Smooth muscle cell (in vitro differentiated cells): Measurements from ENCODE around the gene PCDHB3. TPM values are rescaled to one million over a fixed set of nuclear protein-coding genes. Genes with fewer than 3 reads are reported as not detected.

Experiments
- DNase-seq: peaks from one replicate; lab custom pipeline; 2025; ENCODE audit not compliant: unreplicated experiment; lab: John Stamatoyannopoulos, UW
- H2AFZ ChIP-seq: fragments of 200-600 bp; sonication (generic); 2 replicates; pipeline ENCODE4 v1.6.0; 2016; ENCODE audit warnings: antibody characterized with exemption, low read depth, mild to moderate bottlenecking
- H3F3A ChIP-seq: fragments of 200-600 bp; sonication (generic); 2 replicates; pipeline ENCODE4 v1.6.0; 2017; ENCODE audit warnings: antibody characterized with exemption, low read depth
- H3K27ac ChIP-seq: fragments of 200-600 bp; sonication (generic); 2 replicates; pipeline ENCODE4 v1.5.1; 2016; ENCODE audit warnings: low read depth, mild to moderate bottlenecking
- H3K27me3 ChIP-seq: fragments of 200-600 bp; sonication (generic); 2 replicates; pipeline ENCODE4 v1.6.1; 2016; ENCODE audit warnings: low read depth, mild to moderate bottlenecking
- H3K36me3 ChIP-seq: fragments of 200-600 bp; sonication (generic); 2 replicates; pipeline ENCODE4 v1.5.1; 2016; ENCODE audit warnings: low read depth
- H3K4me1 ChIP-seq: fragments of 200-600 bp; sonication (generic); 2 replicates; pipeline ENCODE4 v1.5.1; 2016; ENCODE audit warnings: low read depth
- H3K4me2 ChIP-seq: fragments of 200-600 bp; sonication (generic); 2 replicates; pipeline ENCODE4 v1.6.0; 2016; ENCODE audit warnings: mild to moderate bottlenecking
- H3K4me3 ChIP-seq: fragments of 200-600 bp; sonication (generic); 2 replicates; pipeline ENCODE4 v1.5.1; 2016; ENCODE audit warnings: mild to moderate bottlenecking
- H3K79me2 ChIP-seq: fragments of 200-600 bp; sonication (generic); 2 replicates; pipeline ENCODE4 v1.6.0; 2016; ENCODE audit warnings: low read depth, mild to moderate bottlenecking
- H3K9ac ChIP-seq: fragments of 200-600 bp; sonication (generic); 2 replicates; pipeline ENCODE4 v1.6.0; 2016; ENCODE audit warnings: low read depth
- H3K9me3 ChIP-seq: fragments of 200-600 bp; sonication (generic); replicated peaks from 2 replicates; pipeline ENCODE4 v1.5.1; 2016; ENCODE audit warnings: low read depth
- H4K20me1 ChIP-seq: fragments of 200-600 bp; sonication (generic); 2 replicates; pipeline ENCODE4 v1.6.0; 2016; ENCODE audit warnings: low read depth
- CTCF ChIP-seq: fragments of 200-600 bp; sonication (generic); IDR thresholded peaks from 2 replicates; pipeline ENCODE4 v1.5.1; 2017; ENCODE audit warnings: borderline replicate concordance, mild to moderate bottlenecking, antibody characterized with exemption; ENCODE audit not compliant: insufficient read depth, poor library complexity, severe bottlenecking
- WGBS: methylation state at CpG from one replicate; pipeline ENCODE4 v1.1.7; 2016; ENCODE audit warnings: low lambda C conversion rate; 5-methylcytosine and 5-hydroxymethylcytosine counted together
- polyA plus RNA-seq: library from polyadenylated mRNA; unstranded; fragments of >200 nt; fragmentation: Nextera tagmentation; extraction: Ambion mirVana; gene quantifications from 2 replicates; pipeline ENCODE4 v1.2.1, GENCODE V29; 2016
- total RNA-seq: library from RNA; depleted of rRNA; stranded (reverse); fragments of >200 nt; gene quantifications from 2 replicates; pipeline ENCODE4 v1.2.3, GENCODE V29; 2014

Gene PCDHB3
- total RNA-seq: 3.8 and 5.3 TPM in 2 replicates
- polyA plus RNA-seq: 1.5 and 1.8 TPM in 2 replicates

GRCh38 chr5:141100243-141100805 lies at the start of gene PCDHB3:
Gene PCDHB3, plus strand, starts transcription at chr5:141100473. Its CDS starts 177 bp downstream, at chr5:141100650.
- peaks cover 38% of the 10 kb centered on the region for H3K36me3 ChIP-seq
- no peak within 1 kb of the TSS for H3K4me3 ChIP-seq
- H3K27me3 ChIP-seq: no peaks in the 10 kb centered on the region
- H3K27ac ChIP-seq: no peak within 1 kb of the TSS
- H2AFZ ChIP-seq: no peak within 1 kb of the TSS
- H4K20me1 ChIP-seq: no peaks in the 10 kb centered on the region
- no peaks in the 10 kb centered on the region for H3K4me1 ChIP-seq
- H3K9ac ChIP-seq: no peak within 1 kb of the TSS
- no peak for DNase-seq
- peaks cover 23% of the 10 kb centered on the region for H3K9me3 ChIP-seq
- H3K4me2 ChIP-seq: no peak within 1 kb of the TSS
- TF ChIP-seq CTCF: peak; percentile 18
- peaks cover 31% of the 10 kb centered on the region for H3K79me2 ChIP-seq
- WGBS: 72% methylated on average over 19 of the region's 19 CpGs
- H3F3A ChIP-seq: no peaks in the 10 kb centered on the region

- Histone ChIP-seq H3K27ac (no peak within 1 kb of the TSS), H3K79me2 (no peaks in the 10 kb centered on the region), H3K27me3 (peaks cover 31% of the 10 kb centered on the region), H3K9ac (no peak within 1 kb of the TSS), H3F3A (no peaks in the 10 kb centered on the region), H3K4me3 (peak within 1 kb of the TSS; percentile 83), H3K4me2 (peak within 1 kb of the TSS; percentile 97), H3K4me1 (no peaks in the 10 kb centered on the region), H3K36me3 (no peaks in the 10 kb centered on the region), H2AFZ (peak within 1 kb of the TSS; percentile 96), H3K9me3 (no peaks in the 10 kb centered on the region), H4K20me1 (no peaks in the 10 kb centered on the region)
- 10% methylated on average over 20 of the region's 20 CpGs for WGBS
- TF ChIP-seq CTCF: no peak
- DNase-seq: no peak
Measured at GRCh38 chr5:141050622-141051520, 49.4 kb upstream of the PCDHB3 start, which contains the start of gene PCDHB1. Gene PCDHB1, plus strand, starts transcription at chr5:141051374. Its CDS starts 97 bp downstream, at chr5:141051471.

DNA sequence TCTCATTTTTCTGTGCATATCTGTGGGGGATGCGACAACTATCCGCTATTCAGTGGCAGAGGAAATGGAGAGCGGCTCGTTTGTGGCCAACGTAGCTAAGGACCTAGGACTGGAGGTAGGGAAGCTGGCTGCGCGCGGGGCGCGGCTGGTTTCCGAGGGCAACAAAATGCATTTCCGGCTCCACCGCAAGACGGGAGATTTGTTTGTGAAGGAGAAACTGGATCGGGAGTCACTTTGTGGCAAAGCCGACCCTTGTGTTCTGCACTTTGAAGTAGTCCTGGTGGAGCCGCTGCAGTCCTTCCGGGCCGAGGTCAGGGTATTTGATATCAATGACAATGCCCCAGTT lies 48.8 kb upstream of the PCDHB3 start:
- Histone ChIP-seq H3F3A (no peaks in the 10 kb centered on the region), H3K79me2 (no peaks in the 10 kb centered on the region), H3K36me3 (no peaks in the 10 kb centered on the region), H3K27me3 (peaks cover 30% of the 10 kb centered on the region), H4K20me1 (no peaks in the 10 kb centered on the region), H3K4me1 (no peaks in the 10 kb centered on the region), H2AFZ (peak overlapping the region; percentile 96), H3K27ac (no peak overlapping the region), H3K4me2 (peak overlapping the region; percentile 97), H3K9me3 (no peaks in the 10 kb centered on the region), H3K9ac (no peak overlapping the region), H3K4me3 (peak overlapping the region; percentile 83)
- no peak for DNase-seq
- no peak for TF ChIP-seq CTCF
- 5% methylated on average over 19 of the region's 19 CpGs for WGBS
